PC-9 (cell line): ENCODE data around the gene MSH5. TPM values are rescaled to one million over a fixed set of nuclear protein-coding genes. Genes with fewer than 3 reads are reported as not detected.
A peak's percentile ranks its signal among the peaks of the same experiment; 100 is the strongest.

Experiments used
- BruUV-seq: library from RNA; stranded (reverse); fragments of 400-500 nt; replicated peaks from 2 replicates; lab custom pipeline; 2021; lab: Mats Ljungman, UMichigan
- CTCF ChIA-PET: fragments of 300-600 bp; sonication (Branson Sonifier 250); formaldehyde crosslinking; loops from one replicate; lab custom pipeline; 2022; ENCODE audit warnings: antibody characterized with exemption; lab: Charles Lee
- POLR2A ChIA-PET: fragments of 300-600 bp; sonication (Branson Sonifier 250); formaldehyde crosslinking; loops from one replicate; lab custom pipeline; 2022; ENCODE audit warnings: antibody characterized with exemption; ENCODE audit not compliant: unreplicated experiment; lab: Charles Lee
- DNase-seq, 2 experiments: peaks; one replicate each; pipeline versions ENCODE4 v3.0.0 to v3.0.0-alpha.2; 2015 to 2022; ENCODE audit warnings: mixed read lengths in 1 of 2
- H2AFZ ChIP-seq: fragments of 200-600 bp; sonication (generic); 2 replicates; pipeline ENCODE4 v1.8.1; 2017; ENCODE audit warnings: antibody characterized with exemption
- H3F3A ChIP-seq: fragments of 200-600 bp; sonication (generic); 2 replicates; pipeline ENCODE4 v1.8.1; 2017; ENCODE audit warnings: antibody characterized with exemption, mild to moderate bottlenecking, low read depth; ENCODE audit not compliant: insufficient read depth
- H3K27ac ChIP-seq: fragments of 200-600 bp; sonication (generic); 2 replicates; pipeline ENCODE4 v1.6.1; 2016; ENCODE audit warnings: mixed run types
- H3K27me3 ChIP-seq: fragments of 200-600 bp; sonication (generic); 2 replicates; pipeline ENCODE4 v1.6.1; 2016; ENCODE audit warnings: low read depth, mixed run types; ENCODE audit not compliant: insufficient read depth
- H3K36me3 ChIP-seq: fragments of 200-600 bp; sonication (generic); 2 replicates; pipeline ENCODE4 v1.6.1; 2016; ENCODE audit warnings: low read depth, mixed run types
- H3K4me1 ChIP-seq: fragments of 200-600 bp; sonication (generic); replicated peaks from 2 replicates; pipeline ENCODE4 v1.6.1; 2016; ENCODE audit warnings: mixed run types; ENCODE audit not compliant: insufficient read depth
- H3K4me2 ChIP-seq: fragments of 200-600 bp; sonication (generic); 2 replicates; pipeline ENCODE4 v1.6.1; 2017; ENCODE audit warnings: mixed run types
- H3K4me3 ChIP-seq: fragments of 200-600 bp; sonication (generic); 2 replicates; pipeline ENCODE4 v1.6.1; 2016; ENCODE audit warnings: mixed run types
- H3K79me2 ChIP-seq: fragments of 200-600 bp; sonication (generic); 2 replicates; pipeline ENCODE4 v1.6.1; 2017; ENCODE audit warnings: low read depth, mixed run types
- H3K9me2 ChIP-seq: fragments of 200-600 bp; sonication (generic); 2 replicates; pipeline ENCODE4 v1.8.1; 2017; ENCODE audit warnings: mild to moderate bottlenecking; ENCODE audit not compliant: insufficient read depth
- H3K9me3 ChIP-seq: fragments of 200-600 bp; sonication (generic); 2 replicates; pipeline ENCODE4 v1.8.1; 2016; ENCODE audit warnings: low read depth; ENCODE audit not compliant: insufficient read depth
- H4K20me1 ChIP-seq: fragments of 200-600 bp; sonication (generic); 2 replicates; pipeline ENCODE4 v1.8.1; 2017; ENCODE audit not compliant: insufficient read depth
- CTCF ChIP-seq: fragments of 200-600 bp; sonication (generic); conservative IDR thresholded peaks from 2 replicates; pipeline ENCODE4 v1.6.1; 2017; ENCODE audit warnings: mixed run types, antibody characterized with exemption, mild to moderate bottlenecking, moderate library complexity
- EZH2 ChIP-seq: fragments of 200-600 bp; sonication (generic); IDR thresholded peaks from 2 replicates; pipeline ENCODE4 v1.8.0; 2017; ENCODE audit warnings: antibody characterized with exemption, low read depth
- intact Hi-C: fragments of 100-400 bp; cut with micrococcal nuclease; formaldehyde crosslinking; loops from one replicate; pipeline ENCODE4 v1.10.0; 2022; ENCODE audit not compliant: unreplicated experiment
- total RNA-seq: library from RNA; stranded (reverse); gene quantifications from 2 replicates; pipeline ENCODE4 v1.2.3, GENCODE V29; 2021

Gene MSH5
- total RNA-seq, 1 experiment from 2014 or later: 50.0 TPM

GRCh38 chr6:31737315-31737990, 2.4 kb upstream of the MSH5 start:
- Histone ChIP-seq H3K4me1 (peaks cover 44% of the 10 kb centered on the region), H3K27ac (peak overlapping the region; percentile 79), H3K9me3 (no peaks in the 10 kb centered on the region), H3K36me3 (peaks cover 27% of the 10 kb centered on the region), H3K9me2 (no peaks in the 10 kb centered on the region), H3K4me2 (peak overlapping the region; percentile 83), H2AFZ (peak overlapping the region; percentile 78), H3F3A (peaks cover 54% of the 10 kb centered on the region), H3K4me3 (peak overlapping the region; percentile 44; the same call in 1 of the 2 replicates), H3K27me3 (no peaks in the 10 kb centered on the region), H3K79me2 (peaks cover 50% of the 10 kb centered on the region), H4K20me1 (peaks cover 18% of the 10 kb centered on the region; the same call in 1 of the 2 replicates)
- TF ChIP-seq CTCF (no peak), EZH2 (no peak)
- ChIA-PET POLR2A (interaction anchor here (0.5 to 1.3 kb wide), 11 partner anchors 10 to 1560 kb away, joined by 3 to 7 read pairs (median 3); partner anchors contain the start of genes ABHD16A, HSPA1B and LSM2), CTCF (interaction anchor here (0.6 to 3.2 kb wide), 4 partner anchors 32 to 55 kb away, joined by 3 to 10 read pairs (median 6); no protein-coding TSS in a partner anchor)
- DNase-seq: no peak
- intact Hi-C loops: loop anchor here (5.0 to 10.0 kb wide), 2 partner anchors 193 to 240 kb away; partner anchors contain the start of genes ATP6V1G2, DDX39B, MICB and NFKBIL1
- no TSS peak for BruUV-seq

DNA sequence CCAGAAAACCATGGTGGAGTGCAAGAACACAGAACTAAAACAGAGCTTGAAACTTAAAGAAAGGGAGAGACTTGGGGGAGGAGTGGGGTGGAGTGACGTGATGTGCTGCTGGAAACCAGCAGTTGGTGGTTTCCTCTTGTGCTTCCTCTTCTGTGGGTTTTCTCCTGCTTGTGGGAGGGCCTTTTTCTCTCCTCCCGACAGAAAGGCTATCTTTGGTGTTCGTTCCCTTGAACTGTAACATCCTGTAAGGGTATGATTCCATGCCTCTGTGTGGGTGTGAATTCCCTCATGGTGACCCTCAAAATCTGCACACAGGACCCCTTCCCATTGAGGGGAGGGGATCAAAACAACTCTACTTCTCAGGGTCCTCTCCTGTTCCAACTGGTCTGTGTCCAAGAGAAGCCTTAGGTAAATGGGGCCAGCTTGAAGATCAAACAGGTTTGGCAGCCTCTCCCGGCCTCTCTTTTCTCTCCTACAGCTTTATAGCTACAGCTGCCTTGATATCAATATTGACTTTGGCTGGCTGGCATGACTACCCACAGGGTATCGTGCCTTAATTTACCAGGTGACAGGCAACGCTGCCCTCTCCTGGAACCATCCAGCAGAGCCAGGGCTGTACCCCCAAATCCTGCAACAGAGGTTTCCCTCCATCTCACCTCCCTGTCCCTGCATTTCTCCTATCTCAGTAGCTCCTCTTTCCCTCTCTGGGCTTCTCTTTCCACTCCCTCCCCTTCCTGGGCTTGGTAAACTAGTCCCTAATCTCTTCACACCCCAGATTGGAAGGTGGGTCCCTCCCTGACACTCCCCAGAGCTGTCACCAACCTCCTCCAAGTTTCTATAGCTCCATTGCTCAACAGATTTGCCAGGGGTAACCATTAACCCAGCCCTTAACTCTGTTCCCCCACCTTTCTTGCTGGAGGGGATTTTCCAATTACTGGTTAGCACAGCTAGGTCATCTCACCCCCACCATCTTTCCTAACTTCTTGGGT, 1.5 kb upstream of the MSH5 start:
- no peaks in the 10 kb centered on the region for H3K9me2 ChIP-seq
- peak overlapping the region; percentile 78 for H2AFZ ChIP-seq
- BruUV-seq: TSS peak; percentile 12
- DNase-seq: peak; percentile 65 to 78
- H3K27me3 ChIP-seq: no peaks in the 10 kb centered on the region
- H3K4me1 ChIP-seq: peaks cover 44% of the 10 kb centered on the region
- H3K4me2 ChIP-seq: peak overlapping the region; percentile 83
- intact Hi-C loops: loop anchor here (1.0 to 10.0 kb wide), 5 partner anchors 9 to 241 kb away; partner anchors contain the start of genes ABHD16A, ATP6V1G2, DDAH2 and DDX39B
- peak overlapping the region; percentile 44; the same call in 1 of the 2 replicates for H3K4me3 ChIP-seq
- H3K9me3 ChIP-seq: no peaks in the 10 kb centered on the region
- 0 out of 2 replicates have a peak, but pooled peaks have one; percentile 22 for TF ChIP-seq CTCF
- TF ChIP-seq EZH2: no peak
- H3K27ac ChIP-seq: peak overlapping the region; percentile 79
- POLR2A ChIA-PET: interaction anchor here (0.5 to 1.3 kb wide), 13 partner anchors 9 to 1559 kb away, joined by 3 to 11 read pairs (median 4); partner anchors contain the start of genes ABHD16A and LSM2
- H3K36me3 ChIP-seq: peaks cover 22% of the 10 kb centered on the region
- H3K79me2 ChIP-seq: peaks cover 44% of the 10 kb centered on the region
- H4K20me1 ChIP-seq: peaks cover 11% of the 10 kb centered on the region; the same call in 1 of the 2 replicates
- CTCF ChIA-PET: interaction anchor here (0.5 to 3.2 kb wide), 7 partner anchors 10 to 55 kb away, joined by 3 to 12 read pairs (median 6); no protein-coding TSS in a partner anchor
- peaks cover 46% of the 10 kb centered on the region for H3F3A ChIP-seq
